Islet of Langerhans (tissue), 1 donor: ENCODE results near the gene SRP9.
"Not testable (repeated sequence)": the region's sequence is repeated elsewhere in the genome, so short reads cannot be mapped to it uniquely, and the experiment has no call there.

Experiments used
- FAIRE-seq: peaks from one replicate; lab custom pipeline; 2011; peaks lifted over from hg19 to GRCh38; lab: Jason Lieb, UNC

The SRP9 gene

GRCh38 chr1:225755671-225756319 lies 21.8 kb upstream of the SRP9 start:
- no peak for FAIRE-seq

DNA sequence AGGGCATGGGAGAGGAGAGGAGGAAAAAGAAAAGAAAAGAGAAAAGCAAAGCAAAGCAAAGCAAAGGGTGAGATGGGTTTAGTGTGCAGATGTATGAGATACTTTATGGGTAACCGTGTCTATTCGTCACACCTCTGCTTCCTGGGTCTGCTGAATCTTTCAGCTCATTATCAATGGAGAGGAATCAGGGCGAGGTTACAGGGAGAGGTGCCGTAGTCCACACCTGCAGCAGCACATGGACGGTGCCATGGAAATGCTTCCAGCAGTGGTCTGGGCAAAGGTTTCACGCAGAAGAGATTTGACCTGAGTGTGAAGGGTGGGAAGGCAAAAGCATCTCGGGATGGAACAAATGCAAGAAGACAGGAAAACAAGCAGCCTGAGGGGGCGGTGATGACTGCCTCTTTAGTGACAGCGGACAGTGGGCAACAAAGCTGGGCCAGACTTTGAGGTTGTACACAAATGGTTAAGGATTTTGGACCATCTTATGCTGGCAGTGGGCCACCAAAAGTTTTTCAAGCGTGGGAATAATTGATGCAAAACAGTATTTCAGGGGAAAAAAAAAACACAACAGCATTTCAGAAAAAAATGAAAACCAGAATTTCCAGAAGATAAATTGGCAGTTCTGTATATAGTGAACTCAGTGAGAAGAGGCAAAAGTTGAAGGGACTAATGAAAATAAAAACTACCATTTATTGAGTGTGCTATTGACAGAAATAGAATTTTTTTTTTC lies 19.5 kb upstream of the SRP9 start:
- no peak for FAIRE-seq

DNA sequence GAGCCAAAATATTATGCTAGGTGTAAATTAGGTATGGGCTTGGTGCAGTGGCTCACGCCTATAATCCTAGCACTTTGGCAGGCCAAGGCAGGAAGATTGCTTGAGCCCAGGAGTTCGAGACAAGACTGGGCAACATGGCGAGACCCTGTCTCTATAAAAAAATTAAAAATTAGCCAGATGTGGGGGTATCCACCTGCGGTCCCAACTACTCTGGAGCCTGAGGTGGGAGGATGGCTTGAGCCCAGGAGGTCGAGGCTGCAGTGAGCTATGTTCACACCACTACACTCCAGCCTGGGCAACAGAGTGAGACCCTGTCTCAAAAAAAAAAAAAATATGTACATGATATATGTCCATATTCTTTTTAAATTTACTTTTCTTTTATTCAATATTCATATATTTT lies 17.7 kb upstream of the SRP9 start:
- FAIRE-seq: not testable (repeated sequence)

- no peak for FAIRE-seq
These were observed 17.1 kb upstream of the SRP9 start for GRCh38 chr1:225760531-225760930.

DNA sequence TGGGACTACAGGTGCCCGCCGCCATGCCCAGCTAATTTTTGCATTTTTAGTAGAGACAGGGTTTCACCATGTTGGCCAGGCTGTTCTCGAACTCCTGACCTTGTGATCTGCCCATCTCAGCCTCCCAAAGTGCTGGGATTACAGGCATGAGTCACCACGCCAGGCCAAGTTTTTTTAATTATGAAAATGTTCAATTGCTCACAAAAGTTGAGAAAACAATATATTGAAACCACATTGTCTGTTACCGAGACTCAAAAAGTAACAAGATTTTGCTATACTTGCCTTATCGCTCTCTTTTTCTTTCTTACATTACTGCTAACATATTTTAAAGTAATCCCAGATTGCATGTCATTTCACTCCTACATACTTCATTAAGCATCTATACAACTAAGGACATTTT lies 16.2 kb upstream of the SRP9 start:
- not testable (repeated sequence) for FAIRE-seq

GRCh38 chr1:225762002-225762441 lies 15.6 kb upstream of the SRP9 start:
- no peak for FAIRE-seq

GRCh38 chr1:225762444-225762843 lies 15.2 kb upstream of the SRP9 start:
- FAIRE-seq: no peak

DNA sequence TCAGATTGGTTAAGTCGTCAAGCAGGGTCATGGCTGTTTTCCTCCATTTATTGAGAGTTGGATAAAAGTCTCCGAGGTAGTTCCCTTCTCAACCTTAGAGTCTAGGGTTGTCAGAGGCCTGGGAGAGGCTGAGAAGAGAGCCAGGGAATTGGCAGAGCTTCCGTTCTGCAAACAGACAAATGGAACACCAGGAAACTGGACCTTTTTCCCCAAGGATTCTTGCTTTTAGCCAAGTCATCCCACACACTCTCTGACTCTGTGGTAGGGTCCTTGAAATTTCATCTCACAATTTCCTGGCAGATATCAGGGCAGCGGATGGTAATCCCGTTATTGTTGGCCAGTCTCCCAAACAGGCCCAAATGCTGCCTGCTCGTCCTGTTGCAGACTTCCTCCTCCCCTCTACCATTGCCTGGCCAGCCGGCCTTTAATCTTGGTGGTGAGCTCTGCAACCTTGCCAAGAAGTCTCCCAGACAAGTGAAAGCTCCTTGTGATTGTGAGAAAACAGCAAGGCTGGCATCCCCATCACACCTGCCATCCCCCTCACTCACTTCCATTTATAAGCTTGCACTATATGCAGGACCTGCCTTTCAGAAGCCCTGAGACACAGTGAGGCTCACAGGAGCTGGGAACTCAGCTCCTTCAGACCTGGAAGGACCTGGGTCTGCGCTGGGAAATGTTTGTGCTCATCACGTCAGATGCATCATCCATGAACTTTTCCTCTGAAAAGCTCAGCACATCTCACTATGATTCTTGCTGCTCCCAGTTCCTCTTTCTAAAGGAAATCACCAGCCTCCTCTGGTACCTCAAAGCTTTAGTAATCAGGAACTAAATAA lies 13.7 kb upstream of the SRP9 start:
- no peak for FAIRE-seq

DNA sequence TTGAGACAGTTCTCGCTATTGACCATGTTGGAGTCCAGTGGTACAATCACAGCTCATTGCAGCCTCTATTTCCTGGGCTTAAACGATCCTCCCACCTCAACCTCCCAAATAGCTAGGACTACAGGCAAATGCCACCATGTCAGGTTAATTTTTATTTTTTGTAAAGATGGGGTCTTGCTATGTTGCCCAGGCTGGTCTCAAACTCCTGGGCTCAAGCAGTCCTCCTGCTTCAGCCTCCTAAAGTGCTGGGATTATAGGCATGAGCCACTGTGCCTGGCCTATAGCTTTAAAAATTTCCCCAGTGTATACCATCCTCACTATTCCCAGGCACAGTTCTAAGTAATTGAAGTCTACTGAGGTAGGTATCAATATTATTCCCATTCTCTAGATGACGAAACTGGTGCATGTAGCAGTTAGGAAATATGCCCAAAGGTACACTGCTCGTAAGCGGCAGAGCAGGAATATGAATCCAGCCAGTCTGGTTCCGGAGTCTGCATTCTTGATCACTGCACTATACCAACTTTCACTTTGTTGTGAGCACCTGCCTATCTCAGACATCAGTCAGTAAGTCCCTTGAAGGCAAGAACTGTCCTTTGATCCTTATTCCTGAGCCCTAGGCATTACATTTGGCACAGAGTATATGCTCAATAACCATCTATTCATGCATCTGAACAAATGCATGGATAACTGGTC lies 11.5 kb upstream of the SRP9 start:
- FAIRE-seq: no peak

DNA sequence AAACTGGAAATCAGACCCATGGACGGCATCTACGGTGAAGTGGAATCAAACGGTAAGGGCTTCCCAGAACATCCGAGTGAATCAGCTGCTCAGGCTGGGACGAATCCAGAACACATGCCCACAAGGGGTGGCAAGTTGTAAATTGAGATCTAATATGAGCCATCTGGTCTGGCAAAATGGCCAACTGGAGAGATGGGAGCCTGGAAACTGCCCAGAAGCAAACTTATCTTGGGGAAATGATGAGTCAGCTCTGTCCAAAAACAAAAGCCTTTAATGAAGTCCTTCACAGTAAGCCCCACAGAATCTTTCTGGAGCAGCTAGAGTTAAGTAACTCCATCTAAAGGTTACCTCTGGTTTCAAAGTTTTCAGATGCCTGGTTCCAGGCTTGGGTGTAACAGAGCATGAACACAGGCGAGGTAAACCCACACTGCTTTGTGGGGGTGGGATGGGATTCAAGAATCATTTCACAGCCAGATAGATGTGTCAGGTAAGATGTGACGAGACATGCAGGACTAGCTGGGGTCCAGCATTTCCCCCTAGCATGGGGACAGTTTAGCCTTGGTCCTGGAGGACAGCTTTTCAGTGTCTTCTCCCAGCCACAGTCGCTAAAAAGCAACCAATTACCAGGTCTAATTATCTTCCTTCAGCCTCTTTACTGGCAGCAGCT lies 10.5 kb upstream of the SRP9 start:
- no peak for FAIRE-seq

GRCh38 chr1:225767634-225768540 lies 9.7 kb upstream of the SRP9 start:
- no peak for FAIRE-seq

DNA sequence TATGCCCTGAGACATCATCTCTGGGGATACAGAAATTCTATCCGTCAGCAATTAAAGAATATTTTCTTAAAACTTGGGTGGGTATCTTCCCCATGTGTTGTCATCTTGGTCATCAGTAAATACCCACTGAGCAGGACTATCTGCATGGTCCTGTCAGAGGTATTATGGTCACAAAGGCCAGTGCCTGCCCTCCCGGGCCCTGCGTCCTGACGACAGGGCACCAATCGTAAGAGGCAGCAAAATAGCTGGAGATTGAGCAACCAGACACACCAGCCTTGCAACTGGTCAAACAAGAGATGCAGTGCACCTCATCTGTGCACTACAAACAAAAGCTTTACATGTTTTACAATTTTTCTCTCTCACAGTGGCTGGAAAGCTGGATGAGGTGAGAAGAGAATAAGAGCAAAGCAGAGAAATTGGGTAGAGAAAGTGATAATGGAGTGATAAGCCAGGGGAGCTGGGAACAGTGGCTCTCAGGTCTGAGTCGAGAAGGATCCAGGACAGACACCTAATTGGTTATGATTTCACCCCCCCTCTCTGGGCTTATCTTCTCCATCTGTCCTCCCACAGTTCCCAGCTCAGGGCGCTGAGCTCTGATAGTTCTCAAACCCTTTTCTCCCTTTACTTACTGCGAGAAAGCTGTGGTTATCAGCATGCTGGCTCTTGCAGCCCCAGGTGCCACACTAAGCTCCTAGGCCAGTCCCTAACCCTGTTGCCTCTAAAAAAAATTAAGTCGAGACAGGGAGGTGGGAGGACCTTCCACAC lies 8.8 kb upstream of the SRP9 start:
- no peak for FAIRE-seq

- FAIRE-seq: no peak
These were observed 7.9 kb upstream of the SRP9 start for GRCh38 chr1:225769687-225770086.

GRCh38 chr1:225770561-225771248 lies 6.9 kb upstream of the SRP9 start:
- FAIRE-seq: no peak

DNA sequence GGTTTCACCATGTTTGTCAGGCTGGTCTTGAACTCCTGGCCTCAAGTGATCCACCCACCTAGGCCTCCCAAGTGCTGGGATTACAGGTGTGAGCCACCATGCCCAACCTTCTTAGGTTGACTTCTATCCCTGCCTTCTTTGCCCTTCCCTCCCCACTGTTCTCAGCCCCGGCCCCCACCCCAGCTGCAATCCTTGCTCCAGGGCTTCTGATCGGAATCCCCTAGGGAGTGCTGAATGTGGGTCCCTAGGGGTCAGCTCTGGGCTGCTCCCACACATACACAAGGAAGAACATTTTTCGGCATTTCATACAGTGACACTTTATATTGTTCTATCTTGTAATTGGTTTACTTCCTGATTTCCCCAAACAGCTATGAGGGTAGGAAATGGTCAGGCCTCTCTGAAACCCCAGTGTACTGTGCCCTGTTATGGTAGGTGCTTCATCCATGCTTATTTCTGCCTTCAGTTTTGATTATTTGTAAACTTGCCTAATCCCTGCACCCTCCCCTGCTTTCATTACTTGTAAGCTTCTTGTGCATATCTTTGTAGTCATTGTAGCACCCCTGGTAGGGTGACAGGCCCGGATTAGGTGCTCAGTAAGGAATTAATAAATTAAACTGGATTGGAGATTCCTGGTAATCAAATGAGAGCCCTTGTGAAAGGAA lies 5.8 kb upstream of the SRP9 start:
- FAIRE-seq: no peak

- no peak for FAIRE-seq
These were observed 5.3 kb upstream of the SRP9 start for GRCh38 chr1:225772323-225772768.

DNA sequence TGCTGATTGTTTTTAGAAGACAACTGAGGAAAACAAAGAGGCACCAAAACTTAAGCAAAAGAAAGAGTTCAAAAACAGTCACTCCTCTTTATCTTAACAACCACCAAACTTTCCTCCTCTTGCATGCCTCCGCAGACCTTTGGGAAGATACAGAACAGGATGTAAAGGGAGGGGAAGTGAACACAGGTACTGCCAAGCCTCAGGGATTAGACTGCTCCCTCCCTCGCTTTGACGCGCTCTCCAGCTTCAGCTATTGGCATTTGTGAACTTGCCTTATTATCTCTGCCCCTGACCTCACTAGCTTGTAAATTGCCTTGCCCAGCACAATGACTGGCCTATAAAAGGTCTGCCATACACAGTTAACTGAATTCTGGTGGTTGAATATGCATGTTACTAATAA lies 4.8 kb upstream of the SRP9 start:
- no peak for FAIRE-seq

DNA sequence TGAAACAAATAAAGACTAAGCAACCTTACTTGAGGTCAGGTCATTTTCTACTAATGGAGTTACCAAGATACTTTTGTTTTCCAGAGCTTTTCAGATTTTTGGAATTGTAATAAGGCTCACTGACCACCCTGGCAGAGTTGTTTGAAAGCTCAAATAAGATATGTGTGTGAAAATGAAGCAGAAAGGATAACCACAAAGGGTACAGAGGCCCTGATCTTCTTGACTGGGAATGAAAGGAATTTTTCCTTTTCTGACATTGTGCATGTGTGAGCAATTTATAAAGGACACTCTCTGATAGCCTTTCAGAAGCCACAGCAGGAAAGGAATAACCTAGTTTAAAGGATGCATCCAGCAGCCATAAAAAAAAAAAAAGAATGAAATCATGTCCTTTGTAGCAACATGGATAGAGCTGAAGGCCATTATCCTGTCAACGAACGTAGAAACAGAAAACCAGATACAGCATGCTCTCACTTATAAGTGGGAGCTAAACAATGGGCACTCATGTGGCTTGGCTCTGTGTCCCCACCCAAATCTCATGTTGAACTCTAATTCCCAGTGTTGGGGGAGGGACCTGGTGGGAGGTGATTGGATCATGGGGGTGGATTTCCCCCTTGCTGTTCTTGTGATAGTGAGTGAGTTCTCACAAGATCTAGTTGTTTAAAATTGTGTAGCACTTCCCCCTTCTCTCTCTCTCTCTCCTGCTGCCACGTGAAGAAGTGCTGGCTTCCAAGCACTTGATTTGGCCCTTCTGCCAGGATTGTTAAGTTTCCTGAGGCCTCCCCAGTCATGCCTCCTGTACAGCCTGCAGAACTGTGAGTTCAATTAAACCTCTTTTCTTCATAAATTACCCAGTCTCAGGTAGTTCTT lies 3.1 kb upstream of the SRP9 start:
- FAIRE-seq: no peak
